ENCODE results near the gene VAMP8. TPM values are rescaled to one million over a fixed set of nuclear protein-coding genes. Genes with fewer than 3 reads are reported as not detected.

VAMP8 gene
- total and polyA plus RNA-seq, 2 of the 8 experiments (the other 6 are each of a cell fraction or from before 2014, with no cell fraction given) = 34.4 to 69.7 TPM

GRCh38 chr2:85564144-85564563 lies 13.2 kb upstream of the VAMP8 start:
- no peak overlapping the region for H3K4me2 ChIP-seq (ENCODE audit: insufficient read depth in 1 of 2, low read depth in 2 of 2, low read length in 2 of 2)

More at GRCh38 chr2:85564144-85564563, 13.2 kb upstream of the VAMP8 start:
- no peak overlapping the region for H2BK12ac ChIP-seq (ENCODE audit: low read depth, low read length)
- H4K20me1 ChIP-seq (replicated peaks in 1 of 2; ENCODE audit: control insufficient read depth in 1 of 2, insufficient read depth in 2 of 2, low read length in 2 of 2) = no peaks in the 10 kb centered on the region
- no peak overlapping the region for H2BK15ac ChIP-seq (ENCODE audit: low read length)
- H4K5ac ChIP-seq (ENCODE audit: insufficient read length, low read depth, low read length) = no peak overlapping the region
- POLR2A ChIA-PET (ENCODE audit: partially characterized antibody) = interaction anchor here (0.6 to 38.6 kb wide), 6 partner anchors 13 to 175 kb away, joined by 3 to 1889 read pairs (median 4); partner anchors contain the start of genes C2orf68, CAPG, MAT2A and SH2D6
- H4K8ac ChIP-seq (ENCODE audit: extremely low read depth, insufficient read depth, low read length) = no peak overlapping the region
- CTCF ChIA-PET (ENCODE audit: partially characterized antibody) = interaction anchor here (0.6 to 1.6 kb wide), 2 partner anchors 11 to 31 kb away, joined by 3 to 4 read pairs; partner anchors contain the start of gene RNF181
- peaks cover 5% of the 10 kb centered on the region for H3K23me2 ChIP-seq (ENCODE audit: low read depth, low read length)
- H2AFZ ChIP-seq (ENCODE audit: low read length) = no peak overlapping the region
- no peaks in the 10 kb centered on the region for H3K9me3 ChIP-seq (ENCODE audit: insufficient read depth in 2 of 2, low read depth in 1 of 2, low read length in 1 of 2)
- H3K18ac ChIP-seq (ENCODE audit: extremely low read depth, low read length) = no peak overlapping the region
- no peak for FAIRE-seq
- H3K36me3 ChIP-seq (ENCODE audit: control insufficient read depth in 2 of 4, insufficient read depth in 4 of 4, low read length in 3 of 4) = no peaks in the 10 kb centered on the region
- no peak for TF ChIP-seq KDM5A (IDR thresholded peaks at IDR 0.05; ENCODE audit: low read length)
- TF ChIP-seq KDM4A (IDR thresholded peaks at IDR 0.05; ENCODE audit: low read depth, low read length, severe bottlenecking) = no peak
- TF ChIP-seq SIN3A (conservative IDR thresholded peaks at IDR 0.05 in 1 of 2, IDR thresholded peaks at IDR 0.05 in 1 of 2; ENCODE audit: low read depth in 1 of 2, low read length in 2 of 2) = no peak
- no peak for TF ChIP-seq SIRT6 (IDR thresholded peaks at IDR 0.05; ENCODE audit: low read length)
- no peak for TF ChIP-seq CBX8 (IDR thresholded peaks at IDR 0.05; ENCODE audit: borderline replicate concordance, low read depth, low read length)
- no peak for TF ChIP-seq BRCA1 (IDR thresholded peaks at IDR 0.05; ENCODE audit: low read depth, low read length)
- TF ChIP-seq CTCF (IDR thresholded peaks at IDR 0.05; ENCODE audit: control extremely low read depth in 1 of 3, insufficient read depth in 1 of 3, low read depth in 1 of 3, low read length in 3 of 3) = no peak
- TF ChIP-seq, protein P1, sequence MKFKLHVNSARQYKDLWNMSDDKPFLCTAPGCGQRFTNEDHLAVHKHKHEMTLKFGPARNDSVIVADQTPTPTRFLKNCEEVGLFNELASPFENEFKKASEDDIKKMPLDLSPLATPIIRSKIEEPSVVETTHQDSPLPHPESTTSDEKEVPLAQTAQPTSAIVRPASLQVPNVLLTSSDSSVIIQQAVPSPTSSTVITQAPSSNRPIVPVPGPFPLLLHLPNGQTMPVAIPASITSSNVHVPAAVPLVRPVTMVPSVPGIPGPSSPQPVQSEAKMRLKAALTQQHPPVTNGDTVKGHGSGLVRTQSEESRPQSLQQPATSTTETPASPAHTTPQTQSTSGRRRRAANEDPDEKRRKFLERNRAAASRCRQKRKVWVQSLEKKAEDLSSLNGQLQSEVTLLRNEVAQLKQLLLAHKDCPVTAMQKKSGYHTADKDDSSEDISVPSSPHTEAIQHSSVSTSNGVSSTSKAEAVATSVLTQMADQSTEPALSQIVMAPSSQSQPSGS (IDR thresholded peaks at IDR 0.05; ENCODE audit: low read length) = no peak
- H3K4me1 ChIP-seq (replicated peaks in 1 of 4; ENCODE audit: control insufficient read depth in 3 of 4, insufficient read depth in 4 of 4, low read length in 3 of 4) = no peaks in the 10 kb centered on the region
- 0 out of 2 replicates have a peak, but pooled peaks cover 4% of the 10 kb centered on the region for H3K79me1 ChIP-seq (ENCODE audit: low read depth, low read length)
- H3K27ac ChIP-seq (ENCODE audit: low read depth, low read length) = no peak overlapping the region
- no peak overlapping the region for H2BK20ac ChIP-seq (ENCODE audit: low read length)
- no peak overlapping the region for H2AK5ac ChIP-seq (ENCODE audit: low read depth, low read length)
- H3K4me3 ChIP-seq (ENCODE audit: extremely low read depth in 1 of 4, insufficient read depth in 2 of 4, low read depth in 3 of 4, low read length in 4 of 4) = no peak overlapping the region
- no peak overlapping the region for H3K56ac ChIP-seq (replicated peaks; ENCODE audit: insufficient read length, low read depth, low read length)
- no peak overlapping the region for H2BK120ac ChIP-seq (replicated peaks; ENCODE audit: low read depth, low read length)
- peaks cover 0 to 15% of the 10 kb centered on the region in 2 experiments; a peak in 2 of 4 replicates for H3K79me2 ChIP-seq (ENCODE audit: control insufficient read depth in 1 of 2, insufficient read depth in 2 of 2, low read length in 2 of 2)
- no peaks in the 10 kb centered on the region for H3K27me3 ChIP-seq (replicated peaks in 1 of 4; ENCODE audit: control insufficient read depth in 3 of 4, extremely low read depth in 1 of 4, insufficient read depth in 3 of 4, low read length in 3 of 4)
- H3K9ac ChIP-seq (replicated peaks in 1 of 4; ENCODE audit: extremely low read depth in 1 of 4, low read depth in 3 of 4, low read length in 3 of 4) = no peak overlapping the region
- WGBS, 2 experiments (ENCODE audit: extremely low coverage in 1 of 2, insufficient coverage in 1 of 2, insufficient read length in 1 of 2, insufficient replicate concordance in 2 of 2, low coverage in 1 of 2, low lambda C conversion rate in 2 of 2, missing lambda C conversion rate in 1 of 2) = 91% methylated on average over 5 of the region's 5 CpGs; no CpG with 5 or more reads in 1 of the 2 experiments
- DNase-seq (ENCODE audit: low read depth in 1 of 2, low spot score in 2 of 2) = no peak
- no peak overlapping the region for H4K91ac ChIP-seq (replicated peaks; ENCODE audit: insufficient read length, low read length)
- no peak overlapping the region for H2BK5ac ChIP-seq (ENCODE audit: low read depth, low read length)
- H3K14ac ChIP-seq (ENCODE audit: insufficient read length) = no peak overlapping the region
- no peak overlapping the region for H3K23ac ChIP-seq (ENCODE audit: insufficient read length)
- no peak overlapping the region for H3K4ac ChIP-seq (replicated peaks; ENCODE audit: insufficient read length, low read depth, low read length)

Data from H1 (cell line).